LNCAP (cell line): Measurements from ENCODE around the gene UNK.

Source experiments
- TF ChIP-seq, protein P1 (sequence below): fragments of 450-650 bp; IDR thresholded peaks from 2 replicates; pipeline ENCODE4 v1.5.1; 2017; ENCODE audit warnings: mild to moderate bottlenecking

The UNK gene

GRCh38 chr17:75784473-75785015 lies at the start of gene UNK:
TSS of gene UNK (plus strand) at chr17:75784806. CDS start at chr17:75784881, 75 bp downstream.
- TF ChIP-seq, protein P1, sequence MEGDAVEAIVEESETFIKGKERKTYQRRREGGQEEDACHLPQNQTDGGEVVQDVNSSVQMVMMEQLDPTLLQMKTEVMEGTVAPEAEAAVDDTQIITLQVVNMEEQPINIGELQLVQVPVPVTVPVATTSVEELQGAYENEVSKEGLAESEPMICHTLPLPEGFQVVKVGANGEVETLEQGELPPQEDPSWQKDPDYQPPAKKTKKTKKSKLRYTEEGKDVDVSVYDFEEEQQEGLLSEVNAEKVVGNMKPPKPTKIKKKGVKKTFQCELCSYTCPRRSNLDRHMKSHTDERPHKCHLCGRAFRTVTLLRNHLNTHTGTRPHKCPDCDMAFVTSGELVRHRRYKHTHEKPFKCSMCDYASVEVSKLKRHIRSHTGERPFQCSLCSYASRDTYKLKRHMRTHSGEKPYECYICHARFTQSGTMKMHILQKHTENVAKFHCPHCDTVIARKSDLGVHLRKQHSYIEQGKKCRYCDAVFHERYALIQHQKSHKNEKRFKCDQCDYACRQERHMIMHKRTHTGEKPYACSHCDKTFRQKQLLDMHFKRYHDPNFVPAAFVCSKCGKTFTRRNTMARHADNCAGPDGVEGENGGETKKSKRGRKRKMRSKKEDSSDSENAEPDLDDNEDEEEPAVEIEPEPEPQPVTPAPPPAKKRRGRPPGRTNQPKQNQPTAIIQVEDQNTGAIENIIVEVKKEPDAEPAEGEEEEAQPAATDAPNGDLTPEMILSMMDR, result no peak

DNA sequence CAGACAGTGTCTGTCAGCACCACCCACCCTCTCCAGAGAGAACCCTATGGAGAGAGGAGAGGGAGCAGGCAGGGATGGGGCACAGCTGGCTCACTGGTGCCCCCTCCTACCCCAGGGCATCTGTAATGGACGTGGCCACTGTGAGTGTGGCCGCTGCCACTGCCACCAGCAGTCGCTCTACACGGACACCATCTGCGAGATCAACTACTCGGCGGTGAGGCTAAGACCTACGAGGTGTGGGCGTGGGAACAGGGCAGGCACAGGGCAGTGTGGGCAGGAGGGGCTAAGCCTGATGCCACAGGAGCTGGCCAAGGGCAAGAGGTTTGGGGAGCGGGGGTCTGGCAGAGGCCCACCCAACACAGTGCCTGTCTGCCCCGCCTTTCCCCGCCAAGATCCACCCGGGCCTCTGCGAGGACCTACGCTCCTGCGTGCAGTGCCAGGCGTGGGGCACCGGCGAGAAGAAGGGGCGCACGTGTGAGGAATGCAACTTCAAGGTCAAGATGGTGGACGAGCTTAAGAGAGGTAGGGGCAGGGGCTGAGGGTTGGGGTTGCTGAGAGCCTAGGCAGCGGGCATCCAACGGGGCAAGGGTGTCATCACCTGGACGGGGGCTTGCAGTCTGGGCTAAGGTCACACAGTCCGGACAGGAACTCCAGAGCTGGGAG lies 48.3 kb upstream of the UNK start:
- TF ChIP-seq, protein P1, result no peak

DNA sequence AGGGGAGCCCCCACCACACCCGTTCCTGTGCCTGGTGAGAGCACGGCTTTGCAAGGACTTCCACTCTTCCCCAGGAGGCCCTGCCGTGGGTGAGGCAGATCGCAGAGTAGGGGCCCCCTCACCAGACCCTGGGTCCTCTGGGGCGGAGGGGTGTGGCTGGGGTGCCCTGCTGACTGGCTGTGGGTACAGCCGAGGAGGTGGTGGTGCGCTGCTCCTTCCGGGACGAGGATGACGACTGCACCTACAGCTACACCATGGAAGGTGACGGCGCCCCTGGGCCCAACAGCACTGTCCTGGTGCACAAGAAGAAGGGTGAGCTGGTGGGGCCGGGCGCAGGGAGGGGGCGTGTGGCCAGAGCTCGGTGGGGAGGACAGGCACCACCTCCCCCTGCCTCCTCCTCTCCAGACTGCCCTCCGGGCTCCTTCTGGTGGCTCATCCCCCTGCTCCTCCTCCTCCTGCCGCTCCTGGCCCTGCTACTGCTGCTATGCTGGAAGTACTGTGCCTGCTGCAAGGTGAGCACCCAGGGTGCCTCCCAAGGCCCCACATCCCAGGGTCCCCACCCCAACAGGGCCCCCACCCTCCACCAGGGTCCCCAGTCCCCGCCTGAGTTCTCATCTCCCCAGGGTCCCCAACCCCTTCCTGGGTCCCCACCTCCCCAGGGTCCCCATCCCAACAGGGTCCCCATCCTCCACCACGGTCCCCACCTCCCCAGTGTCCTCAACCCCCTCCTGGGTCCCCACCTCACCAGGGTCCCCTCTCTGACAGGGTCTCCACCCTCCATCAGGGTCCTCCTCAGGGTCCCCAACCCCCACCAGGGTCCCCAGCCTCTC lies 47.3 kb upstream of the UNK start:
- TF ChIP-seq, protein P1, result no peak

DNA sequence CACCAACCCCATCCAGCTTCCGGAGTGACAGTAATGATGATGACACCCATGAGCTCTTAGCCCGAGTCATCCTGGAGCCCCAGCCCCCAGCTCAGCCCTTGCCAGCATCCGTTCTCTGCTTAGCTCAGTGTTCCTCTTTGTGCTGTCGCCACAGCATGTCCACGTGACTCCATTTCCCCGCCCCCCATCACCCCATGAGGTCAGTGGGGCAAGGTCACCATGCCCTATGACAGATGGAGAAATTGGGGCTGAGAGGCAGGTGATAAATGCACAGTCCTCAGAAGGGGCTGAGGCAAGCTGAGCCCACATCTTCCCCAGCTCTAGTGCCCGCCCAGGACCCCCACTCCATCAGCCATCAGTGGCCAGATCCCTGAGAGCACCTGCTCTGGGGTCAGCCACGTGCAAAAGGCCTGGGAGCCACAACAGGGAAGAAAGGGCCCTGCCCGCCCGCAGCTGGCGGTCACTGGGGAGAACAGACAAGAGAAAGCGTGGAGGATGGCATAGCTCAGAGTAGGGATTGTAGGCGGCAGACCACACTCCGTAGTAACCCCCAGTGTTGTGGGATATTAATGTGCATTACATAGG lies 46.3 kb upstream of the UNK start:
- TF ChIP-seq, protein P1, result no peak

DNA sequence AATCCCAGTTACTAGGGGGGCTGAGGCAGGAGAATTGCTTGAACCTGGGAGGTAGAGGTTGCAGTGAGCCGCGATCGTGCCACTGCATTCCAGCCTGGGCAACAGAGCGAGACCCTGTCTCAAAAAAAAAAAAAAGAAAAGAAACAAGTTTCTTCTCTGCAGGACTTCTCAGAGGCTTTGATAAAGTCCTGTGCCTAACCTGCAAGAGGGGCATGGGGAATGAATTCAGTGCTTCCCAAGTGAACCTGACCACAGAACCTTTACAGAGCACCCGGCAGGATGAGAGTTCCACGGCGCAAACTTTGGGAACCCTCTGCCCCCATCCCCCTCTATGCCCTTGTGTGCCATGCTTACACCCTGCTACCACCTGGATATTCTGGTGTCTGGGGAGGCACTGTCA lies 45.4 kb upstream of the UNK start:
- TF ChIP-seq, protein P1, result no peak

GRCh38 chr17:75739801-75740200 lies 44.8 kb upstream of the UNK start:
- TF ChIP-seq, protein P1, result no peak

GRCh38 chr17:75740215-75740614 lies 44.4 kb upstream of the UNK start:
- TF ChIP-seq, protein P1, result no peak
